RWPE2 (cell line): ENCODE data around the gene ATXN7.

ENCODE experiments used
- ATAC-seq: fragments of 200-7000 bp; cut with Tn5 transposase; 3 replicates; pipeline ENCODE4 v1.9.1; 2021; ENCODE audit warnings: low read depth
- DNase-seq: peaks from one replicate; pipeline ENCODE4 v3.0.0-alpha.2; 2020; ENCODE audit warnings: low spot score
- H3K27ac ChIP-seq: fragments of 450-650 bp; 2 replicates; pipeline ENCODE4 v1.5.1; 2017; ENCODE audit warnings: mild to moderate bottlenecking; ENCODE audit not compliant: poor library complexity, severe bottlenecking
- H3K27me3 ChIP-seq: fragments of 250-450 bp; sonication (Bioruptor Pico); 2 replicates; pipeline ENCODE4 v1.5.1; 2021; ENCODE audit warnings: mild to moderate bottlenecking, moderate library complexity; ENCODE audit not compliant: insufficient read depth, poor library complexity, severe bottlenecking
- H3K36me3 ChIP-seq: fragments of 250-450 bp; sonication (Bioruptor Pico); 2 replicates; pipeline ENCODE4 v1.5.1; 2020; ENCODE audit warnings: low read depth, mild to moderate bottlenecking, moderate library complexity
- H3K4me1 ChIP-seq: fragments of 250-450 bp; sonication (Bioruptor Pico); 2 replicates; pipeline ENCODE4 v1.5.1; 2021; ENCODE audit warnings: mild to moderate bottlenecking, moderate library complexity; ENCODE audit not compliant: insufficient read depth, poor library complexity, severe bottlenecking
- H3K4me3 ChIP-seq: fragments of 250-450 bp; sonication (Bioruptor Pico); 2 replicates; pipeline ENCODE4 v1.5.1; 2021; ENCODE audit warnings: mild to moderate bottlenecking, moderate library complexity; ENCODE audit not compliant: severe bottlenecking
- H3K9me3 ChIP-seq: fragments of 250-450 bp; sonication (Bioruptor Pico); 2 replicates; pipeline ENCODE4 v1.5.1; 2021; ENCODE audit warnings: mild to moderate bottlenecking, moderate library complexity; ENCODE audit not compliant: severe bottlenecking
- CTCF ChIP-seq: fragments of 450-650 bp; IDR thresholded peaks from one replicate; pipeline ENCODE4 v1.5.1; 2017; ENCODE audit warnings: mild to moderate bottlenecking, moderate library complexity; ENCODE audit not compliant: poor library complexity, severe bottlenecking

The ATXN7 gene

GRCh38 chr3:63819151-63819398 is 44.6 kb upstream of the ATXN7 start, which contains the start of gene C3orf49:
TSS of gene C3orf49 (plus strand) at chr3:63819299. CDS start at chr3:63819472, 173 bp downstream.
- ATAC-seq (no peak), DNase-seq (no peak)
- Histone ChIP-seq H3K9me3 (no peaks in the 10 kb centered on the region), H3K27me3 (no peaks in the 10 kb centered on the region), H3K27ac (no peak within 1 kb of the TSS), H3K4me3 (no peak within 1 kb of the TSS), H3K36me3 (no peaks in the 10 kb centered on the region), H3K4me1 (peaks cover 3% of the 10 kb centered on the region)
- TF ChIP-seq CTCF, result no peak

- H3K27me3 ChIP-seq, result no peaks in the 10 kb centered on the region
- DNase-seq (peak; percentile 63), ATAC-seq (peak; percentile 93)
These were observed 39.4 kb upstream of the ATXN7 start for GRCh38 chr3:63824309-63824708.

GRCh38 chr3:63830526-63830925 is 33.1 kb upstream of the ATXN7 start:
- DNase-seq, result no peak
- Histone ChIP-seq H3K36me3 (peaks cover 38% of the 10 kb centered on the region), H3K27ac (no peak overlapping the region), H3K4me1 (no peaks in the 10 kb centered on the region), H3K9me3 (no peaks in the 10 kb centered on the region), H3K27me3 (no peaks in the 10 kb centered on the region), H3K4me3 (no peak overlapping the region)
- ATAC-seq, result no peak
- no peak for TF ChIP-seq CTCF

More at GRCh38 chr3:63824309-63824708, 39.4 kb upstream of the ATXN7 start:
- Histone ChIP-seq H3K36me3 (no peaks in the 10 kb centered on the region), H3K27ac (peak overlapping the region; percentile 62), H3K9me3 (no peaks in the 10 kb centered on the region), H3K4me1 (peaks cover 15% of the 10 kb centered on the region), H3K4me3 (no peak overlapping the region)
- no peak for TF ChIP-seq CTCF

- ATAC-seq (no peak), DNase-seq (no peak)
- Histone ChIP-seq H3K4me1 (no peaks in the 10 kb centered on the region), H3K4me3 (no peak overlapping the region), H3K27me3 (no peaks in the 10 kb centered on the region), H3K9me3 (no peaks in the 10 kb centered on the region), H3K27ac (no peak overlapping the region), H3K36me3 (peaks cover 57% of the 10 kb centered on the region)
- no peak for TF ChIP-seq CTCF
These were observed 31.3 kb upstream of the ATXN7 start for GRCh38 chr3:63832395-63832794.

- peaks cover 18% of the 10 kb centered on the region for H3K36me3 ChIP-seq
- DNase-seq (no peak), ATAC-seq (no peak)
- TF ChIP-seq CTCF, result no peak
- H3K9me3 ChIP-seq, result no peaks in the 10 kb centered on the region
- no peak overlapping the region for H3K27ac ChIP-seq
- no peaks in the 10 kb centered on the region for H3K4me1 ChIP-seq
- H3K4me3 ChIP-seq, result no peak overlapping the region
- no peaks in the 10 kb centered on the region for H3K27me3 ChIP-seq
These were observed 22.0 kb upstream of the ATXN7 start for GRCh38 chr3:63841704-63842103.
